T follicular helper cell (primary cell): ENCODE results near the gene IRF7.
A peak's percentile ranks its signal among the peaks of the same experiment; 100 is the strongest.
"Not testable (repeated sequence)": the region's sequence is repeated elsewhere in the genome, so short reads cannot be mapped to it uniquely, and the experiment has no call there.

Experiments used
- DNase-seq: peaks from one replicate; pipeline ENCODE4 v3.0.0-alpha.2; 2020; ENCODE audit warnings: low read depth
- total RNA-seq, 2 experiments: gene quantifications; one replicate each; lab custom pipeline; 2026; lab: John Stamatoyannopoulos, UW

Gene IRF7
- total RNA-seq: 28.5 to 43.9 reads per million in 2 experiments

GRCh38 chr11:615504-616319 lies at the start of gene IRF7:
Gene IRF7 (minus strand): TSS chr11:615950. CDS start chr11:615364, 586 bp downstream.
- peak; percentile 74 for DNase-seq

- DNase-seq: no peak
These were observed 49.4 kb upstream of the IRF7 start for GRCh38 chr11:665062-665703.

- no peak for DNase-seq
These were observed 47.0 kb upstream of the IRF7 start for GRCh38 chr11:662689-663274.

- DNase-seq: no peak
These were observed 45.1 kb upstream of the IRF7 start for GRCh38 chr11:660681-661444.

GRCh38 chr11:660281-660680 lies 44.5 kb upstream of the IRF7 start:
- DNase-seq: no peak

- no peak for DNase-seq
These were observed 43.9 kb upstream of the IRF7 start for GRCh38 chr11:659532-660085.

GRCh38 chr11:657691-658126 lies 42.0 kb upstream of the IRF7 start:
- DNase-seq: no peak

- DNase-seq: no peak
These were observed 41.1 kb upstream of the IRF7 start for GRCh38 chr11:656866-657265.

GRCh38 chr11:656426-656825 lies 40.7 kb upstream of the IRF7 start:
- DNase-seq: no peak

GRCh38 chr11:655036-655726 lies 39.4 kb upstream of the IRF7 start:
- no peak for DNase-seq

GRCh38 chr11:654444-654843 lies 38.7 kb upstream of the IRF7 start:
- not testable (repeated sequence) for DNase-seq

- DNase-seq: no peak
These were observed 38.1 kb upstream of the IRF7 start for GRCh38 chr11:653837-654236.

GRCh38 chr11:653136-653535 lies 37.4 kb upstream of the IRF7 start:
- not testable (repeated sequence) for DNase-seq

GRCh38 chr11:650482-650881 lies 34.7 kb upstream of the IRF7 start:
- no peak for DNase-seq

- DNase-seq: not testable (repeated sequence)
These were observed 32.0 kb upstream of the IRF7 start for GRCh38 chr11:647672-648158.

GRCh38 chr11:646214-646613 lies 30.5 kb upstream of the IRF7 start:
- no peak for DNase-seq

GRCh38 chr11:645536-645935 lies 29.8 kb upstream of the IRF7 start:
- no peak for DNase-seq

- DNase-seq: no peak
These were observed 28.3 kb upstream of the IRF7 start for GRCh38 chr11:643849-644738.

- DNase-seq: no peak
These were observed 27.6 kb upstream of the IRF7 start for GRCh38 chr11:643366-643765.

GRCh38 chr11:641806-642370 lies 26.1 kb upstream of the IRF7 start:
- no peak for DNase-seq
